Measurements from ENCODE around the gene DBP.

The DBP gene

GRCh38 chr19:48676887-48677286 lies 39.7 kb upstream of the DBP start:
- TF ChIP-seq CTCF (IDR thresholded peaks at IDR 0.05): no peak

- TF ChIP-seq CTCF (IDR thresholded peaks at IDR 0.05): no peak
Measured at GRCh38 chr19:48676487-48676886, 39.3 kb upstream of the DBP start.

GRCh38 chr19:48674921-48675824 lies 38.0 kb upstream of the DBP start:
- TF ChIP-seq CTCF (IDR thresholded peaks at IDR 0.05): peak; percentile 61

- no peak for TF ChIP-seq CTCF (IDR thresholded peaks at IDR 0.05)
Measured at GRCh38 chr19:48674216-48674809, 37.1 kb upstream of the DBP start.

GRCh38 chr19:48673436-48674100 lies 36.4 kb upstream of the DBP start:
- TF ChIP-seq CTCF (IDR thresholded peaks at IDR 0.05): no peak

GRCh38 chr19:48672994-48673393 lies 35.8 kb upstream of the DBP start, which contains the start of gene NTN5:
TSS of gene NTN5 (minus strand) at chr19:48673017. CDS start at chr19:48670986, 2,031 bp downstream.
- no peak for TF ChIP-seq CTCF (IDR thresholded peaks at IDR 0.05)

- no peak for TF ChIP-seq CTCF (IDR thresholded peaks at IDR 0.05)
Measured at GRCh38 chr19:48671446-48671995, 34.3 kb upstream of the DBP start.

Measured in LNCAP (cell line).